GM18505 (cell line): Measurements from ENCODE around the gene BNIP5.

ENCODE experiments used
- ATAC-seq: cut with Tn5 transposase; IDR thresholded peaks from one replicate; pipeline ENCODE4 v1.9.1; 2021; ENCODE audit not compliant: unreplicated experiment
- POLR2A ChIP-seq: IDR thresholded peaks from 4 replicates; pipeline ENCODE4 v1.6.1; 2011; ENCODE audit warnings: borderline replicate concordance; ENCODE audit not compliant: insufficient read depth, insufficient read length; ENCODE audit errors: extremely low read depth

BNIP5 gene

GRCh38 chr6:36317623-36318022 is 19.1 kb downstream of the BNIP5 start:
- no peak for TF ChIP-seq POLR2A
- ATAC-seq, result no peak

DNA sequence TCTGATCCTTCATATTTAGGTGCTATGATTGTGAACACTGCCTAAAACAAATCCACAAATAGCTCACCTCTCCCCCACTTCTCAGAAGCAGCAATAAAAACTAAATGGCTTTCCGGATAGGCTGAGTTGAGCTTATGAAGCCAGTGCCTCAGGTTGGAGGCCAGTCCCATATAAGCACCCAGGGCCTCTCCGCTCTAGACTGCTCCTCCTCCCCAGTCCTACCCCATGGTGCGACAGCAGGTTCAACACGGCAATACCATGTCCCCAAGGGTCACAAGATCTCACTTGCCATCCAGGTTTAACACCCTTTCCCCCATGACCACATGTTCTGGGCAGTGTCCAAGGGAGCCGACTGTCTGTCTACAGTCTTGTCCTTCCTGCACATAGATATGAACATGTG is 20.8 kb downstream of the BNIP5 start:
- no peak for TF ChIP-seq POLR2A
- no peak for ATAC-seq

GRCh38 chr6:36314221-36315014 is 22.3 kb downstream of the BNIP5 start:
- ATAC-seq, result no peak
- TF ChIP-seq POLR2A, result no peak

- ATAC-seq, result no peak
- no peak for TF ChIP-seq POLR2A
Measured at GRCh38 chr6:36313649-36313936, 23.1 kb downstream of the BNIP5 start.

- ATAC-seq, result no peak
- TF ChIP-seq POLR2A, result no peak
Measured at GRCh38 chr6:36312854-36313648, 23.6 kb downstream of the BNIP5 start.

DNA sequence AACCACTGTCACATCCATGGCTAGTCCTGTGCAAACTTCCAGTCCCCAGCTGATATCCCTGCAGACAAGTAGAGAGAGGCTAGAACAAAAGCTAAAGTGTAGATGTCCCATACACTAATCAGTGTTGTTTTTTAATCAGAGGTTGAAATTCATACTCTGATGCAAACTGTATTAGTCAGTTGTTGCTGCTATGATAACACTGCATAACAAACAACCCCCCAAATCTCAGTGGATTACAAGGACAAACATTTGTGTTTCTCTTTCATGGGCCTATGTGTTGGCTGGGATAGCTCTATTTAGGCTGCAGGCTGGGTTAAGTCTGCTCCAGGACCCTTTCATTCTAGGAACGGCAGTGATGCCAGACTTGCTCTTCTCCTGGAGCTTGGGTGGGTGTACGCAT is 26.8 kb downstream of the BNIP5 start:
- ATAC-seq, result no peak
- no peak for TF ChIP-seq POLR2A

GRCh38 chr6:36309203-36309602 is 27.5 kb downstream of the BNIP5 start:
- ATAC-seq, result no peak

DNA sequence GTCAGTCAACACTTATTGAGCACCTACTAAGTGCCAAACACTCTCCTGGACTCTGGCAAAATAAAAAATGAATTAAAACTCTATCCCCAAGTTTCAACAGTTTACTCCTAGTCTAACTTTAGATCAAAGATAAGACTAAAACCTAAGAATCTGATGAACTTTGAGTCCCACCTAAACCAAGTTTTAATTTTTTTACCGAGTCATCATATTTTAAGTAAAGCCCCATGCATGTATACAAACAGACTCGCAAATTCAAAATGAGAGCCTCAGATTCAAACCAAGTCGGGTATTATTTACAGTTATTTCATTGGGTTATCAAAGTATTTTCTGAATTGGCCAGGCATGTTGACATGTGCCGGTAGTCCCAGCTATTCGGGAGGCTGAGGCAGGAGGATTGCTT is 28.2 kb downstream of the BNIP5 start:
- no peak for TF ChIP-seq POLR2A
- no peak for ATAC-seq

More at GRCh38 chr6:36309203-36309602, 27.5 kb downstream of the BNIP5 start:
- no peak for TF ChIP-seq POLR2A

- no peak for TF ChIP-seq POLR2A
- ATAC-seq, result no peak
Measured at GRCh38 chr6:36306375-36306774, 30.3 kb downstream of the BNIP5 start.

- no peak for ATAC-seq
- no peak for TF ChIP-seq POLR2A
Measured at GRCh38 chr6:36305885-36306284, 30.8 kb downstream of the BNIP5 start.

DNA sequence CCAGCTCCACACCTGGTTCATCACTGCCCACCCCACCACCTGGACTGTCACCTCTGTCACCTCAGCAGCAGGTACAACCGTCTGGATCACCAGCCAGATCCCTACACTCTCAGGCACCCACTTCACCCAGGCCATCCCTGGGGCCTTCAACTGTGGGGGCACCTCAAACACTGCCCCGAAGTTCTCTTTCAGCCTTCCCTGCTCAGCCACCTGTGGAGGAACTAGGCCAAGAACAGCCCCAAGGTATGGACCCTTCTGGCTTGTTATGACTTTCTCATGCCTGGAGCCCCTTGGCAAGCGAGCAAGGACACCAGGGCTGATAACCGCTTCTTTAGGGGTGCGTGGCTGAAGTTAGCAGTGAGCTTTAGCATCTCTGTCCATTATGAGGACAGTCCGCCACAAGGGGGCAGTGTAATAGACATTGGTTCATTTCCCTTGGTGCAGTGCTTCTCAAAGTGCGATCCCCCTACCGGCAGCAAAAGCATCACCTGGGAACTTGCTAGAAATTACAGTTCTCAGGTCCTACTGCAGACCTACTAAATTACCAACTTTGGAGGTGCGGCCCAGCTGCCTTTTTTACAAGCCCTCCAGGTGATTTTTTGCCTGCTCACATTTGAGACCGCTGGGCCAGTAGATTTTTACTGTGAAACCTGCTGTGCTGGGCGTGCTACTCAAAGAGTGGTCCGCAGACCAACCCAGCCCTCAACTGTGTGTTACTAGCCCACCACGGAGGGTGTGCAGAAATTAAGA is 34.3 kb downstream of the BNIP5 start:
- TF ChIP-seq POLR2A, result no peak
- no peak for ATAC-seq

DNA sequence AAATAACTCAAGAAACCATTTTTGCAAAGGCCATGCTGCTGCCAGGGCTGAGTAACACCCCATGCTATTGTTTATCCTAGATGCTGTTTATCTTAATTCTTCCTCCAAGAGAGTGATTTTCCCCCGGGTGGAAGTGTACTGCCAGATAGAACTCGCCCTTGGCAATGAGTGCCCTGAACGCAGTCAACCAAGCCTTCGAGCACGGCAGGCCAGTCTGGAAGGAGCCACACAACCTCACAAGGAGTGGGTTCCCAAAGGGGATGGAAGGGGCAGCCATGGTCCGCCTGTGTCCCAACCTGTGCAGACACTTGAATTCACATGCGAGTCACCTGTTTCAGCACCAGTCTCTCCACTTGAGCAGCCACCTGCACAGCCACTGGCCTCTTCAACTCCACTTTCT is 34.9 kb downstream of the BNIP5 start:
- ATAC-seq, result no peak
- no peak for TF ChIP-seq POLR2A

- no peak for TF ChIP-seq POLR2A
- ATAC-seq, result no peak
Measured at GRCh38 chr6:36301085-36301658, 35.5 kb downstream of the BNIP5 start.
